Measurements from ENCODE around the gene FBXO42.
A peak's percentile ranks its signal among the peaks of the same experiment; 100 is the strongest.

DNA sequence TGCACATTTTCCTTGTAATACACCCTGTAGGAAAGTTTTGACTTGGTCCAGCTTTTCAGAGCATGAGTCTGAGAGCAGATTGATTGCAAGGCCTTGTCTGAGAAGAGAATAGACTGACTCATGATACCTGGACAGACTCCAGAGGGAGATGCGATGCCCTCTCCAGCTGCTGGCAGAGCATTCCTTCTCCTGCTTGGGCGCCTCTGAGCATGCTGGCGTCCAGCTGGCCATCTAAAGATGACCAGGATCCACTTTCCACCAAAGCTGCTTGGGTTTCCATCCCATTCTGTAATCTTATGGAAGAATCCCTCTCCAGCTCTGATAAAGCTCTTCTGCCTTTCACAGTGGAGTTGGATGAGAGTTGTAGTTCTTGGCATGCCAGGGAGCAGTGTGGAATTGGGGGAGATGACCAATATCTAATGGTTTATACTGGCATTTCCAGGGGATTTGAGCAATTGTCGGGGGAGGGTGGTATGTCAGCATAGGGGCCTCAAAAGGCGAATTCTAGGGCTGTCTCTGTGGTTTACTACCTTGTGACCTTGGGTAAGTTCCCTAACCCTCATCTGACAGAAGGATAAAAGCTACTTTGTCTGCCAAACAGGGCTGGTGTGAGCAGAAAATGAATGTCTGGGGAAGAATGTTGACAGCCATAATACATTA, 34.3 kb upstream of the FBXO42 start:
- peak; percentile 13 for TF ChIP-seq RCOR1 (IDR thresholded peaks at IDR 0.05; ENCODE audit: insufficient replicate concordance, low read length)
- TF ChIP-seq, protein P1, sequence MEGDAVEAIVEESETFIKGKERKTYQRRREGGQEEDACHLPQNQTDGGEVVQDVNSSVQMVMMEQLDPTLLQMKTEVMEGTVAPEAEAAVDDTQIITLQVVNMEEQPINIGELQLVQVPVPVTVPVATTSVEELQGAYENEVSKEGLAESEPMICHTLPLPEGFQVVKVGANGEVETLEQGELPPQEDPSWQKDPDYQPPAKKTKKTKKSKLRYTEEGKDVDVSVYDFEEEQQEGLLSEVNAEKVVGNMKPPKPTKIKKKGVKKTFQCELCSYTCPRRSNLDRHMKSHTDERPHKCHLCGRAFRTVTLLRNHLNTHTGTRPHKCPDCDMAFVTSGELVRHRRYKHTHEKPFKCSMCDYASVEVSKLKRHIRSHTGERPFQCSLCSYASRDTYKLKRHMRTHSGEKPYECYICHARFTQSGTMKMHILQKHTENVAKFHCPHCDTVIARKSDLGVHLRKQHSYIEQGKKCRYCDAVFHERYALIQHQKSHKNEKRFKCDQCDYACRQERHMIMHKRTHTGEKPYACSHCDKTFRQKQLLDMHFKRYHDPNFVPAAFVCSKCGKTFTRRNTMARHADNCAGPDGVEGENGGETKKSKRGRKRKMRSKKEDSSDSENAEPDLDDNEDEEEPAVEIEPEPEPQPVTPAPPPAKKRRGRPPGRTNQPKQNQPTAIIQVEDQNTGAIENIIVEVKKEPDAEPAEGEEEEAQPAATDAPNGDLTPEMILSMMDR (conservative IDR thresholded peaks at IDR 0.05; ENCODE audit: low read depth, low read length) = no peak
- TF ChIP-seq POLR2A (IDR thresholded peaks at IDR 0.05; ENCODE audit: low read depth, low read length) = no peak
- peak; percentile 58; the same call in 1 of the 2 replicates for TF ChIP-seq NFE2L2 (IDR thresholded peaks at IDR 0.05; ENCODE audit: low read depth, low read length)
- TF ChIP-seq RAD21 (IDR thresholded peaks at IDR 0.05; ENCODE audit: low read length) = no peak

All from IMR-90 (cell line).